HEK293 (cell line): Measurements from ENCODE around the gene CD1D.

Experiments
- CTCF ChIA-PET: fragments of 350-600 bp; formaldehyde crosslinking; extraction: SDS; loops from one replicate; lab custom pipeline; 2021; ENCODE audit warnings: antibody characterized with exemption; lab: Yijun Ruan, JAX
- POLR2A ChIA-PET: fragments of 300-600 bp; formaldehyde crosslinking; extraction: SDS; loops from one replicate; lab custom pipeline; 2020; ENCODE audit warnings: antibody characterized with exemption, inconsistent platforms; lab: Yijun Ruan, JAX
- H3K27ac ChIP-seq: fragments of 200-500 bp; sonication (Bioruptor generic); 2 replicates; pipeline ENCODE4 v1.5.1; 2014; ENCODE audit warnings: low read depth, low read length, control low read depth, inconsistent platforms; ENCODE audit errors: extremely low read depth
- H3K36me3 ChIP-seq, 2 experiments: fragments of 200-500 bp in 1 of 2; sonication (Bioruptor generic) in 1 of 2; 1 replicate in 1 of 2; 2 replicates in 1 of 2; pipeline ENCODE4 v1.5.1; 2014 to 2017; ENCODE audit warnings: inconsistent platforms in 2 of 2, low read length in 2 of 2; ENCODE audit not compliant: control insufficient read depth in 2 of 2, insufficient read depth in 1 of 2
- H3K4me1 ChIP-seq: fragments of 200-500 bp; sonication (Bioruptor generic); 2 replicates; pipeline ENCODE4 v1.5.1; 2014; ENCODE audit warnings: mild to moderate bottlenecking, low read length, inconsistent platforms; ENCODE audit not compliant: control insufficient read depth, insufficient read depth
- H3K4me3 ChIP-seq: 2 replicates; pipeline ENCODE4 v1.5.1; 2011; ENCODE audit warnings: low read depth, mild to moderate bottlenecking, control low read depth, low read length, moderate library complexity
- H3K9me3 ChIP-seq: fragments of 200-500 bp; sonication (Bioruptor generic); 2 replicates; pipeline ENCODE4 v1.5.1; 2014; ENCODE audit warnings: low read depth, low read length, inconsistent platforms; ENCODE audit not compliant: control insufficient read depth, insufficient read depth
- BCL11B ChIP-seq: fragments of 450-650 bp; formaldehyde crosslinking; IDR thresholded peaks from 2 replicates; pipeline ENCODE4 v1.5.1; 2016; ENCODE audit warnings: low read depth, missing biosample characterization, missing genetic modification characterization
- GLIS2 ChIP-seq: fragments of 450-650 bp; formaldehyde crosslinking; IDR thresholded peaks from 2 replicates; pipeline ENCODE4 v1.5.1; 2016; ENCODE audit warnings: missing biosample characterization, missing genetic modification characterization
- IKZF3 ChIP-seq: fragments of 450-650 bp; IDR thresholded peaks from 2 replicates; pipeline ENCODE4 v1.5.0; 2018; ENCODE audit warnings: missing biosample characterization, mild to moderate bottlenecking, missing genetic modification characterization, moderate library complexity
- PATZ1 ChIP-seq: fragments of 450-650 bp; formaldehyde crosslinking; IDR thresholded peaks from 2 replicates; pipeline ENCODE4 v1.5.1; 2016; ENCODE audit warnings: missing biosample characterization, missing genetic modification characterization
- PRDM2 ChIP-seq: fragments of 450-650 bp; formaldehyde crosslinking; IDR thresholded peaks from 2 replicates; pipeline ENCODE4 v1.5.1; 2016; ENCODE audit warnings: missing biosample characterization, missing genetic modification characterization, borderline replicate concordance
- RBAK ChIP-seq: fragments of 450-650 bp; formaldehyde crosslinking; IDR thresholded peaks from 2 replicates; pipeline ENCODE4 v1.5.1; 2016; ENCODE audit warnings: missing biosample characterization, missing genetic modification characterization
- ZNF112 ChIP-seq: fragments of 450-650 bp; formaldehyde crosslinking; IDR thresholded peaks from 2 replicates; pipeline ENCODE4 v1.5.0; 2017; ENCODE audit warnings: missing biosample characterization, missing genetic modification characterization
- ZNF132 ChIP-seq: fragments of 450-650 bp; formaldehyde crosslinking; IDR thresholded peaks from 2 replicates; pipeline ENCODE4 v1.5.1; 2017; ENCODE audit warnings: missing biosample characterization, missing genetic modification characterization, borderline replicate concordance
- ZNF19 ChIP-seq: fragments of 450-650 bp; formaldehyde crosslinking; IDR thresholded peaks from 2 replicates; pipeline ENCODE4; 2016; ENCODE audit warnings: missing biosample characterization, missing genetic modification characterization, low read depth
- ZNF280D ChIP-seq: fragments of 450-650 bp; formaldehyde crosslinking; IDR thresholded peaks from 2 replicates; pipeline ENCODE4 v1.5.1; 2016; ENCODE audit warnings: missing biosample characterization, missing genetic modification characterization
- ZNF514 ChIP-seq: fragments of 450-650 bp; formaldehyde crosslinking; IDR thresholded peaks from 2 replicates; pipeline ENCODE4 v1.5.1; 2016; ENCODE audit warnings: missing biosample characterization, missing genetic modification characterization
- ZNF518A ChIP-seq: fragments of 450-650 bp; formaldehyde crosslinking; conservative IDR thresholded peaks from 2 replicates; pipeline ENCODE4 v1.5.1; 2016; ENCODE audit warnings: low read depth, missing biosample characterization, missing genetic modification characterization
- ZNF692 ChIP-seq: fragments of 450-650 bp; formaldehyde crosslinking; IDR thresholded peaks from 2 replicates; pipeline ENCODE4 v1.5.1; 2016; ENCODE audit warnings: missing biosample characterization, missing genetic modification characterization
- ZNF707 ChIP-seq: fragments of 450-650 bp; formaldehyde crosslinking; IDR thresholded peaks from 2 replicates; pipeline ENCODE4 v1.5.1; 2016; ENCODE audit warnings: missing biosample characterization, missing genetic modification characterization
- ZNF791 ChIP-seq: fragments of 450-650 bp; formaldehyde crosslinking; IDR thresholded peaks from 2 replicates; pipeline ENCODE4 v1.5.1; 2016; ENCODE audit warnings: missing biosample characterization, missing genetic modification characterization
- ZNF837 ChIP-seq: fragments of 450-650 bp; formaldehyde crosslinking; IDR thresholded peaks from 2 replicates; pipeline ENCODE4 v1.5.1; 2016; ENCODE audit warnings: missing biosample characterization, missing genetic modification characterization
- ZNF843 ChIP-seq: fragments of 450-650 bp; formaldehyde crosslinking; IDR thresholded peaks from 2 replicates; pipeline ENCODE4 v1.5.1; 2016; ENCODE audit warnings: missing biosample characterization, missing genetic modification characterization

Gene CD1D

GRCh38 chr1:158196461-158196860, 15.8 kb downstream of the CD1D start (continued):
- no peak for TF ChIP-seq PATZ1 (tag by site-specific recombination)
- no peak for TF ChIP-seq IKZF3 (tag by site-specific recombination)
- TF ChIP-seq ZNF707 (tag by site-specific recombination): no peak
- TF ChIP-seq ZNF132: no peak
- TF ChIP-seq ZNF837: no peak
- TF ChIP-seq ZNF514: no peak

- Histone ChIP-seq H3K36me3 (no peaks in the 10 kb centered on the region), H3K27ac (no peak overlapping the region), H3K4me1 (no peaks in the 10 kb centered on the region), H3K9me3 (no peaks in the 10 kb centered on the region), H3K4me3 (no peak overlapping the region)
- ChIA-PET POLR2A (no interaction called here), CTCF (no interaction called here)
- TF ChIP-seq ZNF692 (no peak), GLIS2 (tag by site-specific recombination) (no peak), ZNF843 (tag by site-specific recombination) (no peak), ZNF19 (tag by site-specific recombination) (no peak), ZNF280D (no peak), ZNF791 (no peak), PRDM2 (tag by site-specific recombination) (no peak), BCL11B (tag by site-specific recombination) (no peak), ZNF112 (tag by site-specific recombination) (no peak), ZNF132 (no peak), PATZ1 (tag by site-specific recombination) (no peak), ZNF518A (no peak), RBAK (no peak)
Measured at GRCh38 chr1:158199849-158200248, 19.2 kb downstream of the CD1D start.
